ENCODE measurements around the gene GATM. TPM values are rescaled to one million over a fixed set of nuclear protein-coding genes. Genes with fewer than 3 reads are reported as not detected.

GATM gene
- total RNA-seq, 4 donors from 2014 or later, result 334 to 564 (median 451) TPM

- WGBS, 2 donors, result 92 to 96% methylated on average over 7 of the region's 7 CpGs
- Histone ChIP-seq H3K4me3 (no peak overlapping the region), H3K36me3 (peaks cover 0 to 94% (median 29%) of the 10 kb centered on the region in 3 donors), H3K27ac (no peak overlapping the region), H3K4me1 (peaks cover 0 to 9% (median 0%) of the 10 kb centered on the region in 4 donors), H3K9me3 (no peaks in the 10 kb centered on the region), H3K27me3 (no peaks in the 10 kb centered on the region)
- DNase-seq (ENCODE audit: low spot score in 2 of 2), result no peak
- TF ChIP-seq POLR2A (IDR thresholded peaks at IDR 0.05), result no peak
- TF ChIP-seq CTCF (IDR thresholded peaks at IDR 0.05), result no peak
- TF ChIP-seq EP300 (IDR thresholded peaks at IDR 0.05), result no peak
Measured at GRCh38 chr15:45417303-45417950, 39.1 kb upstream of the GATM start.

GRCh38 chr15:45414215-45414885 lies 36.0 kb upstream of the GATM start:
- Histone ChIP-seq H3K27ac (no peak overlapping the region), H3K27me3 (no peaks in the 10 kb centered on the region), H3K36me3 (peaks cover 0 to 94% (median 23%) of the 10 kb centered on the region in 3 donors), H3K4me3 (no peak overlapping the region), H3K4me1 (peaks cover 0 to 9% (median 0%) of the 10 kb centered on the region in 4 donors), H3K9me3 (no peaks in the 10 kb centered on the region)
- DNase-seq (ENCODE audit: low spot score in 2 of 2), result no peak
- WGBS, 2 donors, result 73 to 86% methylated on average over 5 of the region's 5 CpGs
- no peak for TF ChIP-seq POLR2A (IDR thresholded peaks at IDR 0.05)

DNA sequence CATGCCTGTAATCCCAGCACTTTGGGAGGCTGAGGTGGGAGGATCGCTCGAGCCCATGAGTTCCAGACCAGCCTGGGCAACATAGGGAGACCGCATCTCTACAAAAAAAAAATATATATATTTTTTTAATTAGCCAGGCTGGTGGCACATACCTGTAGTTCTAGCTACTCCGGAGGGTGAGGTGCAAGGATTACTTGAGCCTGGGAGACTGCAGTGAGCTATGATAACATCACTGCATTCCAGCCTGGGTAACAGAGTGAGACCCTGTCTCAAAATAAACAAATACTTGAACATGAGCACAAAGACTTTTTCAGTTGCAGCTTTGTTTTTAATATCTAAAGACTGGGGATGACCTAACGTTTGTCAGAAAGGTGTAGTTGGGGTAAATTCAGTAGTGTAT lies 31.3 kb upstream of the GATM start:
- TF ChIP-seq CTCF (IDR thresholded peaks at IDR 0.05) (no peak), POLR2A (IDR thresholded peaks at IDR 0.05) (no peak), EP300 (IDR thresholded peaks at IDR 0.05) (no peak)
- peaks cover 0 to 96% (median 3%) of the 10 kb centered on the region in 3 donors for H3K36me3 ChIP-seq
- no peak overlapping the region for H3K4me3 ChIP-seq
- H3K9me3 ChIP-seq, result no peaks in the 10 kb centered on the region
- H3K27ac ChIP-seq, result no peak overlapping the region
- WGBS, 2 donors, result 86 to 94% methylated on average over 5 of the region's 5 CpGs
- DNase-seq (ENCODE audit: low spot score in 2 of 2), result no peak
- no peaks in the 10 kb centered on the region for H3K27me3 ChIP-seq
- peaks cover 0 to 38% (median 4%) of the 10 kb centered on the region in 4 donors for H3K4me1 ChIP-seq

GRCh38 chr15:45407786-45408185 lies 29.4 kb upstream of the GATM start:
- peaks cover 0 to 48% (median 14%) of the 10 kb centered on the region in 4 donors for H3K4me1 ChIP-seq
- no peaks in the 10 kb centered on the region for H3K9me3 ChIP-seq
- no peak overlapping the region for H3K4me3 ChIP-seq
- no peak overlapping the region for H3K27ac ChIP-seq
- 90 to 93% methylated on average over 1 of the region's 1 CpG for WGBS, 2 donors
- TF ChIP-seq CTCF (IDR thresholded peaks at IDR 0.05) (no peak), POLR2A (IDR thresholded peaks at IDR 0.05) (no peak), EP300 (IDR thresholded peaks at IDR 0.05) (no peak)
- peaks cover 0 to 78% (median 0%) of the 10 kb centered on the region in 3 donors for H3K36me3 ChIP-seq
- H3K27me3 ChIP-seq, result no peaks in the 10 kb centered on the region
- DNase-seq (ENCODE audit: low spot score in 2 of 2), result no peak

GRCh38 chr15:45402955-45403877 lies 24.9 kb upstream of the GATM start:
- no peak for DNase-seq (ENCODE audit: low spot score in 2 of 2)
- no peaks in the 10 kb centered on the region for H3K9me3 ChIP-seq
- H3K4me1 ChIP-seq, result peaks cover 0 to 61% (median 16%) of the 10 kb centered on the region in 4 donors
- H3K27ac ChIP-seq, result peak overlapping the region; percentile 77 to 96 (median 92)
- H3K36me3 ChIP-seq, result peaks cover 0 to 33% (median 0%) of the 10 kb centered on the region in 3 donors
- WGBS, 2 donors, result 1 to 11% methylated on average over 4 to 54 of the region's 79 CpGs
- no peaks in the 10 kb centered on the region for H3K27me3 ChIP-seq
- no peak for TF ChIP-seq POLR2A (IDR thresholded peaks at IDR 0.05)
- TF ChIP-seq CTCF (IDR thresholded peaks at IDR 0.05), result no peak
- TF ChIP-seq EP300 (IDR thresholded peaks at IDR 0.05), result no peak
- peak overlapping the region; percentile 72 to 99 (median 84) for H3K4me3 ChIP-seq
